ENCODE measurements around the gene GPR176. TPM values are rescaled to one million over a fixed set of nuclear protein-coding genes. Genes with fewer than 3 reads are reported as not detected.

Gene GPR176
- polyA plus RNA-seq, 1 donor = 9.4 TPM

DNA sequence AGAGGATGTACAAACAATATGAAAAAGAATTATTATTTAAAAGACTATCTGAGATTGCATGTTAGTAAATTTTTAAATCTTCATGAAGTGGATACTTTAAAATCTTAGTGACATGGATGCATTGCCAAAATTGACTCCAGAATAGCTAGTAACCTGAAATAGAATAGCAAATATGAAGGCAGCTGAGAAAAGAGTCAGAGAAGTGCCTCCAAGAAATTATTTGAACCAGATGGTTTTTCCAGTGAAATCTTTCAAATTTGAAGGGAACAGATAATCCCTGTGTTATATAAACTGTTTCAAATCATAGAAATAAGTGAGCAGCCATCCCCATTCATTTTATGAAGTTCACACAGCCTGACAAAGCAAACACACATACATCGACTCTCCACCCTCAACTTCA is 167.1 kb downstream of the GPR176 start:
- no peaks in the 10 kb centered on the region for H3K4me1 ChIP-seq (ENCODE audit: control insufficient read depth, insufficient read depth, low read length)
- no peaks in the 10 kb centered on the region for H3K36me3 ChIP-seq (ENCODE audit: control insufficient read depth, insufficient read depth, low read length)
- no peaks in the 10 kb centered on the region for H3K27me3 ChIP-seq (ENCODE audit: control insufficient read depth, insufficient read depth, low read length)
- H3K9me3 ChIP-seq (ENCODE audit: control insufficient read depth, low read depth, low read length) = no peaks in the 10 kb centered on the region
- H3K27ac ChIP-seq (ENCODE audit: low read length) = no peak overlapping the region
- WGBS (ENCODE audit: insufficient coverage, low lambda C conversion rate) = no CpG with 5 or more reads among the region's 1 CpG
- no peak overlapping the region for H3K4me3 ChIP-seq (ENCODE audit: low read length)
- no peak for DNase-seq

DNA sequence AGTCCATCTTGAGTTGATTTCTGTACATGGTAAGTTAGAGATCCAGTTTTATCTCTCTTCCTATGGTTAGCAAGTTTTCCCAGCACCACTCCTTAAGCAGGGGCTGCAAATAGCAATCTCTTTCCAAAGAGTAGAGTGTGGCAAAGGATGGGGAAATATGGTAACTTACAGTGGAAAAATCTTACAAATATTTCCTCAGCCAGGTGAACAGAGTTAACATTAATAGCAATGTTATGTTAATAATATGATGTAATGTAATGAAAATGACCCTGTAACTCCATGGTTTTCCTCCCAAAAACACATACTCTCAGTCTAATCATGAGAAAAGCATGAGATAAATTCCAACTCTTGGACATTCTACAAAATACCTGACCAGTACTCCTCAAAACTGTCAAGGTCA is 167.8 kb downstream of the GPR176 start:
- no peaks in the 10 kb centered on the region for H3K9me3 ChIP-seq (ENCODE audit: control insufficient read depth, low read depth, low read length)
- no peak for DNase-seq
- no peaks in the 10 kb centered on the region for H3K27me3 ChIP-seq (ENCODE audit: control insufficient read depth, insufficient read depth, low read length)
- no peaks in the 10 kb centered on the region for H3K36me3 ChIP-seq (ENCODE audit: control insufficient read depth, insufficient read depth, low read length)
- no peaks in the 10 kb centered on the region for H3K4me1 ChIP-seq (ENCODE audit: control insufficient read depth, insufficient read depth, low read length)
- H3K27ac ChIP-seq (ENCODE audit: low read length) = no peak overlapping the region
- no peak overlapping the region for H3K4me3 ChIP-seq (ENCODE audit: low read length)

Other genes starting within 250 kb of the GPR176 start
- gene FSIP1, start 137.4 kb downstream of the GPR176 start, polyA plus RNA-seq = 0.78 TPM
- gene EIF2AK4, start 13.8 kb upstream of the GPR176 start, polyA plus RNA-seq = 30.6 TPM
- gene SRP14, start 118.9 kb upstream of the GPR176 start, polyA plus RNA-seq = 291 TPM
- gene BMF, start 188.6 kb upstream of the GPR176 start, polyA plus RNA-seq = 9.2 TPM
- gene BUB1B, start 240.8 kb upstream of the GPR176 start, polyA plus RNA-seq = 12.8 TPM

Measured in large intestine (tissue), 3 donors.